B cell (primary cell): ENCODE data around the gene TLR9. TPM values are rescaled to one million over a fixed set of nuclear protein-coding genes. Genes with fewer than 3 reads are reported as not detected.

Experiments used
- ATAC-seq: fragments of 200-7000 bp; cut with Tn5 transposase; one replicate; pipeline ENCODE4 v1.10.0; 2021; ENCODE audit warnings: low read depth, mild to moderate bottlenecking, moderate number of reproducible peaks, moderate library complexity
- CTCF ChIA-PET: fragments of 350-600 bp; sonication (Branson Sonifier 250); formaldehyde crosslinking; loops from one replicate; lab custom pipeline; 2021; ENCODE audit warnings: antibody characterized with exemption, inconsistent platforms; lab: Charles Lee
- POLR2A ChIA-PET: fragments of 350-600 bp; sonication (Branson Sonifier 250); formaldehyde crosslinking; loops from one replicate; lab custom pipeline; 2021; ENCODE audit warnings: antibody characterized with exemption; lab: Charles Lee
- DNase-seq: peaks from one replicate; pipeline ENCODE4 v3.0.0; 2013
- H2AFZ ChIP-seq: 2 replicates; pipeline ENCODE4 v1.6.1; 2012; ENCODE audit warnings: mild to moderate bottlenecking, low read depth, low read length; ENCODE audit not compliant: insufficient read depth, poor library complexity, severe bottlenecking
- H3K27ac ChIP-seq, 2 donors: 1 replicate in 1 of 2; 2 replicates in 1 of 2; pipeline ENCODE4 v1.5.1; 2012 to 2013; ENCODE audit warnings: low read length in 2 of 2, mild to moderate bottlenecking in 2 of 2, moderate library complexity in 1 of 2
- H3K27me3 ChIP-seq, 4 experiments: fragments of 200-600 bp in 1 of 4; sonication (generic) in 1 of 4; replicated peaks in 1 of 4; 1 replicate in 2 of 4; 2 replicates in 2 of 4; pipeline versions ENCODE4 v1.6.1 to v1.7.0; 2013 to 2016; ENCODE audit warnings: low read length in 3 of 4, mild to moderate bottlenecking in 2 of 4, mixed read lengths in 1 of 4, moderate library complexity in 1 of 4; ENCODE audit not compliant: insufficient read depth in 4 of 4, control insufficient read depth in 3 of 4; ENCODE audit errors: control extremely low read depth in 1 of 4
- H3K36me3 ChIP-seq, 2 experiments: replicated peaks in 1 of 2; 1 replicate in 1 of 2; 2 replicates in 1 of 2; pipeline versions ENCODE4 v1.6.1 to v1.7.1; 2013; ENCODE audit warnings: low read length in 1 of 2; ENCODE audit not compliant: insufficient read depth in 2 of 2, control insufficient read depth in 1 of 2; ENCODE audit errors: control extremely low read depth in 1 of 2, extremely low read depth in 1 of 2
- H3K4me1 ChIP-seq, 2 donors: fragments of 200-600 bp in 1 of 2; sonication (generic) in 1 of 2; 1 replicate in 1 of 2; 2 replicates in 1 of 2; pipeline versions ENCODE4 v1.5.1 to v1.6.1; 2013 to 2017; ENCODE audit warnings: low read length in 2 of 2; ENCODE audit not compliant: control insufficient read depth in 2 of 2, insufficient read depth in 2 of 2
- H3K4me2 ChIP-seq: replicated peaks from 2 replicates; pipeline ENCODE3; 2012; ENCODE audit warnings: mild to moderate bottlenecking, low read depth, low read length; ENCODE audit not compliant: poor library complexity, severe bottlenecking
- H3K4me3 ChIP-seq, 5 experiments: fragments of 200-600 bp in 1 of 5; sonication (generic) in 1 of 5; 1 replicate in 3 of 5; 2 replicates in 2 of 5; pipeline versions ENCODE4 v1.5.1 to v1.7.0; 2011 to 2016; ENCODE audit warnings: low read length in 4 of 5, mild to moderate bottlenecking in 4 of 5, low read depth in 2 of 5, control low read depth in 1 of 5, moderate library complexity in 1 of 5; ENCODE audit not compliant: insufficient read depth in 1 of 5; ENCODE audit errors: control extremely low read depth in 1 of 5, extremely low read depth in 1 of 5
- H3K79me2 ChIP-seq: fragments of 200-600 bp; sonication (generic); one replicate; pipeline ENCODE4 v1.6.0; 2016; ENCODE audit warnings: low read length; ENCODE audit not compliant: control insufficient read depth, insufficient read depth
- H3K9ac ChIP-seq: fragments of 200-600 bp; sonication (generic); 2 replicates; pipeline ENCODE4 v1.6.1; 2017; ENCODE audit warnings: mild to moderate bottlenecking, low read length, moderate library complexity
- H3K9me3 ChIP-seq, 3 donors: one replicate each; pipeline versions ENCODE4 v1.6.1 to v1.7.1; 2013; ENCODE audit warnings: low read length in 2 of 3; ENCODE audit not compliant: control insufficient read depth in 2 of 3, insufficient read depth in 1 of 3; ENCODE audit errors: control extremely low read depth in 1 of 3
- H4K20me1 ChIP-seq: 2 replicates; pipeline ENCODE4 v1.6.0; 2012; ENCODE audit warnings: mild to moderate bottlenecking, low read length; ENCODE audit not compliant: insufficient read depth, control insufficient read depth, poor library complexity, severe bottlenecking
- H3K27ac Mint-ChIP-seq: one replicate; pipeline ENCODE4 v1.8.0; 2021; ENCODE audit warnings: mixed read lengths
- H3K27me3 Mint-ChIP-seq: one replicate; pipeline ENCODE4 v1.8.0; 2021; ENCODE audit warnings: mixed read lengths
- H3K4me1 Mint-ChIP-seq: one replicate; pipeline ENCODE4 v1.8.0; 2021; ENCODE audit warnings: mixed read lengths
- H3K4me3 Mint-ChIP-seq: one replicate; pipeline ENCODE4 v1.8.0; 2021; ENCODE audit warnings: mixed read lengths
- H3K9me3 Mint-ChIP-seq: one replicate; pipeline ENCODE4 v1.8.0; 2022; ENCODE audit warnings: mixed read lengths; ENCODE audit not compliant: insufficient read depth
- EZH2 ChIP-seq: IDR thresholded peaks from 2 replicates; pipeline ENCODE4 v1.6.1; 2012; ENCODE audit warnings: borderline replicate concordance, low read depth, mild to moderate bottlenecking, moderate library complexity, low read length; ENCODE audit not compliant: insufficient read depth, poor library complexity, severe bottlenecking
- WGBS: methylation state at CpG from one replicate; pipeline ENCODE4 v1.1.5; 2013; ENCODE audit warnings: missing lambda C conversion rate; ENCODE audit not compliant: insufficient coverage; 5-methylcytosine and 5-hydroxymethylcytosine counted together
- intact Hi-C: fragments of 100-400 bp; cut with micrococcal nuclease; formaldehyde crosslinking; loops from one replicate; pipeline ENCODE4 v1.10.0; 2022
- polyA plus RNA-seq: library from polyadenylated mRNA; depleted of rRNA; stranded (reverse); fragments of >200 nt; gene quantifications from 2 replicates; pipeline ENCODE4 v1.2.3, GENCODE V29; 2012
- total RNA-seq, 2 donors: library from RNA; stranded (reverse); fragments of 120-200 nt in 1 of 2; gene quantifications; 1 replicate in 1 of 2; 2 replicates in 1 of 2; pipeline versions ENCODE4 v1.2.3 to v1.2.4, GENCODE V29; 2013 to 2022
- TF ChIP-seq, protein P1 (sequence below): fragments of 200-600 bp; IDR thresholded peaks from one replicate; pipeline ENCODE4 v1.8.0; 2022; ENCODE audit warnings: antibody characterized with exemption, mild to moderate bottlenecking

TLR9 gene
- total and polyA plus RNA-seq, 2 donors (not counting 1 experiment from before 2014, with no cell fraction given) = 3.7 to 21.0 TPM

DNA sequence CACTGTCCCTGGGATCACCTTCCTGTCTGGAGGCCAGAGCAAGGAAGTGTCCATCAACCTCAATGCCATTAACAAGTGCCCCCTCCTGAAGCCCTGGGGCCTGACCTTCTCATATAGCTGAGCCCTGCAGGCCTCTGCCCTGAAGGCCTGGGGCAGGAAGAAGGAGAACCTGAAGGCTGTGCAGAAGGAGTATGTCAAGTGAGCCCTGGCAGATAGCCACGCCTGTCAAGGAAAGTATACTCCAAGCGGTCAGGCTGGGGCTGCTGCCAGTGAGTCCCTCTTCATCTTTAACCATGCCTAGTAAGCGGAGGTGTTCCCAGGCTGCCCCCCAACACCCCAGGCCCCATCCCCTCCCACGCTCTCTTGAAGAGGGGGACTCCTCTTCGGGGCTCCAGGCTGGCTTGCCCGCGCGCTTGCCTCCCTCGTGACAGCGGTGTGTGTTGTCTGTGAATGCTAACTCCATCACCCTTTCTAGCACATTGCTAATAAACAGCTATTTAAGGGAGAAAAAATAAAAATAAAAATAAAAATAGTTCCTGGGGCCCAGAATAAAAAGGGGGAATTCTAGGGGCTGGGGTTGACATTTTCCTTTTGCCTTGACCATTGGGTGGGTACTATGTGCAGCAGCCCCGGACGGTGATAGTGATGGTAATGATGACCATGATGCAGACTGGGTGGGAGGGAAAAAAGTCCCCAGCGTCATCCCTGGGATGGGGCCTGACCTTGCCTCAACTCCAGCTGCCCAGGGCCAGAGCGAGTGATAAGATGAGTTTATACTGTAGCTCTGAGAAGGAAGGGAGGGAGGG is 30.8 kb downstream of the TLR9 start:
- TF ChIP-seq, protein P1, sequence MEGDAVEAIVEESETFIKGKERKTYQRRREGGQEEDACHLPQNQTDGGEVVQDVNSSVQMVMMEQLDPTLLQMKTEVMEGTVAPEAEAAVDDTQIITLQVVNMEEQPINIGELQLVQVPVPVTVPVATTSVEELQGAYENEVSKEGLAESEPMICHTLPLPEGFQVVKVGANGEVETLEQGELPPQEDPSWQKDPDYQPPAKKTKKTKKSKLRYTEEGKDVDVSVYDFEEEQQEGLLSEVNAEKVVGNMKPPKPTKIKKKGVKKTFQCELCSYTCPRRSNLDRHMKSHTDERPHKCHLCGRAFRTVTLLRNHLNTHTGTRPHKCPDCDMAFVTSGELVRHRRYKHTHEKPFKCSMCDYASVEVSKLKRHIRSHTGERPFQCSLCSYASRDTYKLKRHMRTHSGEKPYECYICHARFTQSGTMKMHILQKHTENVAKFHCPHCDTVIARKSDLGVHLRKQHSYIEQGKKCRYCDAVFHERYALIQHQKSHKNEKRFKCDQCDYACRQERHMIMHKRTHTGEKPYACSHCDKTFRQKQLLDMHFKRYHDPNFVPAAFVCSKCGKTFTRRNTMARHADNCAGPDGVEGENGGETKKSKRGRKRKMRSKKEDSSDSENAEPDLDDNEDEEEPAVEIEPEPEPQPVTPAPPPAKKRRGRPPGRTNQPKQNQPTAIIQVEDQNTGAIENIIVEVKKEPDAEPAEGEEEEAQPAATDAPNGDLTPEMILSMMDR = no peak
- no peak for TF ChIP-seq EZH2
- DNase-seq (no peak), ATAC-seq (no peak)
- Histone ChIP-seq H3K4me3 (no peak overlapping the region), H3K4me1 (peaks cover 15 to 25% of the 10 kb centered on the region in 2 donors), H3K4me2 (no peak overlapping the region), H3K9ac (no peak overlapping the region), H3K9me3 (no peaks in the 10 kb centered on the region), H3K27me3 (no peaks in the 10 kb centered on the region), H3K79me2 (peaks cover 21% of the 10 kb centered on the region), H4K20me1 (no peaks in the 10 kb centered on the region), H3K36me3 (no peaks in the 10 kb centered on the region), H2AFZ (no peak overlapping the region), H3K27ac (no peak overlapping the region)
- intact Hi-C loops = no loop called here
- Mint-ChIP-seq H3K9me3 (no peaks in the 10 kb centered on the region), H3K4me3 (no peak overlapping the region), H3K27me3 (no peaks in the 10 kb centered on the region), H3K27ac (no peak overlapping the region), H3K4me1 (peaks cover 24% of the 10 kb centered on the region)
- POLR2A ChIA-PET = interaction anchor here (0.6 kb wide), 1 partner anchor 68 kb away, joined by 4 read pairs; no protein-coding TSS in a partner anchor
- CTCF ChIA-PET = interaction anchor here (1.8 kb wide), 1 partner anchor 15 kb away, joined by 3 read pairs; no protein-coding TSS in a partner anchor
- 97% methylated on average over 7 of the region's 14 CpGs for WGBS

DNA sequence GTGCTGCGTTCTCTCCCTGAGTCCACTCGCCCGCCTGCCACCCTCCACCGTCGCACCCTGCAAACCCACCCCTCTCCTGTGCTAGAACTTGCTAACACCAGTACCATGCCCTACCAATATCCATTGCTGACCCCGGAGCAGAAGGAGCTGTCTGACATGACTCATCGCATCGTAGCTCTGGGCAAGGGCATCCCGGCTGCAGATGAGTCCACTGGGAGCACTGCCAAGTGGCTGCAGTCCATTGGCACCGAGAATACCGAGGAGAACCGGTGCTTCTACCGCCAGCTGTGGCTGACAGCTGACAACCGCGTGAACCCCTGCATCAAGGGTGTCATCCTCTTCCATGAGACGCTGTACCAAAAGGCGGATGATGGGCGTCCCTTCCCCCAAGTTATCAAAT is 32.4 kb downstream of the TLR9 start:
- ChIA-PET CTCF (interaction anchor here (0.8 to 1.2 kb wide), 2 partner anchors 146 to 251 kb away, joined by 3 to 5 read pairs; partner anchors contain the start of genes PARP3 and RRP9), POLR2A (interaction anchor here (1.1 kb wide), 1 partner anchor 10 kb away, joined by 4 read pairs; no protein-coding TSS in a partner anchor)
- DNase-seq = no peak
- no peaks in the 10 kb centered on the region for H3K9me3 Mint-ChIP-seq
- H3K36me3 ChIP-seq = no peaks in the 10 kb centered on the region
- no peaks in the 10 kb centered on the region for H3K27me3 Mint-ChIP-seq
- peaks cover 17% of the 10 kb centered on the region for H3K4me1 Mint-ChIP-seq
- no peak overlapping the region for H2AFZ ChIP-seq
- H3K4me3 ChIP-seq = no peak overlapping the region
- no peak overlapping the region for H3K4me3 Mint-ChIP-seq
- no peak for ATAC-seq
- intact Hi-C loops = no loop called here
- H3K79me2 ChIP-seq = peaks cover 6% of the 10 kb centered on the region
- no peak overlapping the region for H3K27ac Mint-ChIP-seq
- no peaks in the 10 kb centered on the region for H3K9me3 ChIP-seq
- H3K27me3 ChIP-seq = no peaks in the 10 kb centered on the region
- no peak for TF ChIP-seq EZH2
- TF ChIP-seq, protein P1 = no peak
- no peaks in the 10 kb centered on the region for H4K20me1 ChIP-seq
- WGBS = 92% methylated on average over 14 of the region's 18 CpGs
- H3K4me1 ChIP-seq = peaks cover 4 to 17% of the 10 kb centered on the region in 2 donors
- no peak overlapping the region for H3K9ac ChIP-seq
- no peak overlapping the region for H3K4me2 ChIP-seq
- H3K27ac ChIP-seq = no peak overlapping the region
